H1 (cell line): ENCODE data around the gene DVL3. TPM values are rescaled to one million over a fixed set of nuclear protein-coding genes. Genes with fewer than 3 reads are reported as not detected.
"Not testable (repeated sequence)": the region's sequence is repeated elsewhere in the genome, so short reads cannot be mapped to it uniquely, and the experiment has no call there.

ENCODE experiments used
- CTCF ChIA-PET: fragments of 300-600 bp; sonication (Branson Sonifier 250); formaldehyde crosslinking; loops from one replicate; lab custom pipeline; 2021; ENCODE audit not compliant: partially characterized antibody; lab: Charles Lee
- POLR2A ChIA-PET: fragments of 300-600 bp; sonication (Branson Sonifier 250); formaldehyde crosslinking; loops from one replicate; lab custom pipeline; 2021; ENCODE audit warnings: inconsistent platforms; ENCODE audit not compliant: partially characterized antibody; lab: Charles Lee
- DNase-seq, 2 experiments: peaks; one replicate each; pipeline versions ENCODE4 v3.0.0 to v3.0.0-alpha.2; 2010 to 2022; ENCODE audit warnings: low spot score in 2 of 2, low read depth in 1 of 2, mixed read lengths in 1 of 2
- FAIRE-seq: peaks from 2 replicates; lab custom pipeline; 2011; peaks lifted over from hg19 to GRCh38; lab: Jason Lieb, UNC
- H2AFZ ChIP-seq: 2 replicates; pipeline ENCODE4 v1.8.1; 2012; ENCODE audit warnings: low read length, inconsistent platforms
- H2AK5ac ChIP-seq: 2 replicates; pipeline ENCODE4 v1.6.1; 2013; ENCODE audit warnings: low read depth, low read length
- H2BK120ac ChIP-seq: replicated peaks from 2 replicates; pipeline ENCODE3; 2013; ENCODE audit warnings: low read depth, low read length, inconsistent platforms
- H2BK12ac ChIP-seq: 2 replicates; pipeline ENCODE4 v1.6.1; 2013; ENCODE audit warnings: low read depth, low read length
- H2BK15ac ChIP-seq: 2 replicates; pipeline ENCODE4 v1.6.1; 2013; ENCODE audit warnings: low read length
- H2BK20ac ChIP-seq: 2 replicates; pipeline ENCODE4 v1.6.1; 2013; ENCODE audit warnings: low read length
- H2BK5ac ChIP-seq: 2 replicates; pipeline ENCODE4 v1.6.1; 2013; ENCODE audit warnings: low read depth, low read length
- H3K14ac ChIP-seq: 2 replicates; pipeline ENCODE4 v1.6.1; 2013; ENCODE audit warnings: inconsistent platforms; ENCODE audit not compliant: insufficient read length
- H3K18ac ChIP-seq: 2 replicates; pipeline ENCODE4 v1.6.1; 2013; ENCODE audit warnings: low read length; ENCODE audit errors: extremely low read depth
- H3K23ac ChIP-seq: 2 replicates; pipeline ENCODE4 v1.6.1; 2013; ENCODE audit warnings: inconsistent platforms; ENCODE audit not compliant: insufficient read length
- H3K23me2 ChIP-seq: 2 replicates; pipeline ENCODE4 v1.6.1; 2013; ENCODE audit warnings: low read depth, low read length
- H3K27ac ChIP-seq: 2 replicates; pipeline ENCODE4 v1.6.1; 2011; ENCODE audit warnings: low read depth, low read length, inconsistent platforms
- H3K27me3 ChIP-seq, 4 experiments: replicated peaks in 1 of 4; 1 replicate in 1 of 4; 2 replicates in 3 of 4; pipeline versions ENCODE4 v1.6.1 to v1.8.1; 2011 to 2013; ENCODE audit warnings: low read length in 3 of 4, mild to moderate bottlenecking in 3 of 4, inconsistent platforms in 2 of 4, mixed read lengths in 2 of 4, moderate library complexity in 1 of 4; ENCODE audit not compliant: control insufficient read depth in 3 of 4, insufficient read depth in 3 of 4; ENCODE audit errors: extremely low read depth in 1 of 4
- H3K36me3 ChIP-seq, 4 experiments: 2 replicates each; pipeline versions ENCODE4 v1.6.1 to v1.8.1; 2011 to 2013; ENCODE audit warnings: mild to moderate bottlenecking in 4 of 4, low read length in 3 of 4, moderate library complexity in 2 of 4, control low read depth in 1 of 4, inconsistent platforms in 1 of 4; ENCODE audit not compliant: insufficient read depth in 4 of 4, control insufficient read depth in 2 of 4
- H3K4ac ChIP-seq: replicated peaks from 2 replicates; pipeline ENCODE3; 2013; ENCODE audit warnings: low read length, low read depth, mixed read lengths, inconsistent platforms; ENCODE audit not compliant: insufficient read length
- H3K4me1 ChIP-seq, 4 experiments: replicated peaks in 1 of 4; 1 replicate in 1 of 4; 2 replicates in 3 of 4; pipeline versions ENCODE4 v1.6.1 to v1.8.1; 2011 to 2013; ENCODE audit warnings: low read length in 3 of 4, inconsistent platforms in 2 of 4, mixed read lengths in 1 of 4; ENCODE audit not compliant: insufficient read depth in 4 of 4, control insufficient read depth in 3 of 4
- H3K4me2 ChIP-seq, 2 experiments: 2 replicates each; pipeline versions ENCODE4 v1.6.1 to v1.8.1; 2011 to 2013; ENCODE audit warnings: low read depth in 2 of 2, low read length in 2 of 2, control low read depth in 1 of 2, inconsistent platforms in 1 of 2, mild to moderate bottlenecking in 1 of 2; ENCODE audit not compliant: insufficient read depth in 1 of 2
- H3K4me3 ChIP-seq, 4 experiments: fragments of 200-600, 300-600 bp in 1 of 4; sonication (generic), shearing (Covaris generic), sonication (Bioruptor Twin) in 1 of 4; 2 replicates each; pipeline versions ENCODE4 v1.5.1 to v1.8.1; 2011 to 2016; ENCODE audit warnings: low read length in 4 of 4, low read depth in 3 of 4, control low read depth in 2 of 4, inconsistent platforms in 2 of 4, mild to moderate bottlenecking in 2 of 4, mixed read lengths in 1 of 4, moderate library complexity in 1 of 4; ENCODE audit not compliant: insufficient read depth in 2 of 4; ENCODE audit errors: extremely low read depth in 1 of 4
- H3K56ac ChIP-seq: replicated peaks from 2 replicates; pipeline ENCODE3; 2013; ENCODE audit warnings: low read depth, mild to moderate bottlenecking, mixed read lengths, low read length, inconsistent platforms; ENCODE audit not compliant: insufficient read length
- H3K79me1 ChIP-seq: 2 replicates; pipeline ENCODE4 v1.6.1; 2013; ENCODE audit warnings: low read depth, low read length, control low read depth
- H3K79me2 ChIP-seq, 2 experiments: 2 replicates each; pipeline versions ENCODE4 v1.6.1 to v1.8.1; 2012 to 2013; ENCODE audit warnings: low read length in 2 of 2, mild to moderate bottlenecking in 2 of 2, inconsistent platforms in 1 of 2; ENCODE audit not compliant: insufficient read depth in 2 of 2, control insufficient read depth in 1 of 2
- H3K9ac ChIP-seq, 4 experiments: replicated peaks in 1 of 4; 1 replicate in 1 of 4; 2 replicates in 3 of 4; pipeline versions ENCODE4 v1.6.1 to v1.8.1; 2011 to 2013; ENCODE audit warnings: low read depth in 3 of 4, low read length in 3 of 4, control low read depth in 2 of 4, mild to moderate bottlenecking in 2 of 4, moderate library complexity in 2 of 4, inconsistent platforms in 1 of 4; ENCODE audit errors: extremely low read depth in 1 of 4
- H3K9me3 ChIP-seq, 2 experiments: 2 replicates each; pipeline versions ENCODE4 v1.6.1 to v1.8.1; 2012 to 2013; ENCODE audit warnings: mild to moderate bottlenecking in 2 of 2, moderate library complexity in 2 of 2, control low read depth in 1 of 2, inconsistent platforms in 1 of 2, low read depth in 1 of 2, low read length in 1 of 2, mixed read lengths in 1 of 2; ENCODE audit not compliant: insufficient read depth in 2 of 2
- H4K20me1 ChIP-seq, 2 experiments: replicated peaks in 1 of 2; 2 replicates each; pipeline versions ENCODE3 to v1.8.1; 2011 to 2013; ENCODE audit warnings: inconsistent platforms in 2 of 2, low read length in 2 of 2, mild to moderate bottlenecking in 1 of 2; ENCODE audit not compliant: insufficient read depth in 2 of 2, control insufficient read depth in 1 of 2
- H4K5ac ChIP-seq: 2 replicates; pipeline ENCODE4 v1.6.1; 2013; ENCODE audit warnings: low read length, low read depth, mixed read lengths, inconsistent platforms; ENCODE audit not compliant: insufficient read length
- H4K8ac ChIP-seq: 2 replicates; pipeline ENCODE4 v1.8.0; 2013; ENCODE audit warnings: mild to moderate bottlenecking, moderate library complexity, low read length, inconsistent platforms; ENCODE audit not compliant: insufficient read depth; ENCODE audit errors: extremely low read depth
- H4K91ac ChIP-seq: replicated peaks from 2 replicates; pipeline ENCODE3; 2013; ENCODE audit warnings: low read length, mixed read lengths, inconsistent platforms; ENCODE audit not compliant: insufficient read length
- EP300 ChIP-seq, 2 experiments: IDR thresholded peaks; 1 replicate in 1 of 2; 2 replicates in 1 of 2; pipeline ENCODE4 v1.6.1; 2011 to 2012; ENCODE audit warnings: low read depth in 2 of 2, low read length in 2 of 2, mild to moderate bottlenecking in 2 of 2, borderline replicate concordance in 1 of 2, inconsistent platforms in 1 of 2, moderate library complexity in 1 of 2
- GTF2F1 ChIP-seq: IDR thresholded peaks from 2 replicates; pipeline ENCODE4 v1.6.1; 2012; ENCODE audit warnings: low read depth, low read length, improper control_type of control experiment, borderline replicate concordance
- KDM4A ChIP-seq: IDR thresholded peaks from one replicate; pipeline ENCODE4 v1.7.1; 2012; ENCODE audit warnings: low read depth, mild to moderate bottlenecking, moderate library complexity, low read length, inconsistent platforms; ENCODE audit not compliant: severe bottlenecking
- SP4 ChIP-seq: IDR thresholded peaks from 2 replicates; pipeline ENCODE4 v1.6.1; 2012; ENCODE audit warnings: low read length, inconsistent platforms
- WGBS, 2 experiments: shearing (Covaris generic) in 1 of 2; methylation state at CpG; one replicate each; pipeline versions ENCODE4 v1.1.6 to v1.1.7; 2013 to 2015; ENCODE audit warnings: low lambda C conversion rate in 2 of 2, mixed read lengths in 2 of 2, inconsistent platforms in 1 of 2, low coverage in 1 of 2, missing lambda C conversion rate in 1 of 2; ENCODE audit not compliant: insufficient replicate concordance in 2 of 2, insufficient coverage in 1 of 2, insufficient read length in 1 of 2; ENCODE audit errors: extremely low coverage in 1 of 2, missing lambda C conversion rate in 1 of 2; 5-methylcytosine and 5-hydroxymethylcytosine counted together
- polyA plus RNA-seq, 7 experiments: library from polyadenylated mRNA; depleted of rRNA in 3 of 7; stranded (reverse) in 5 of 7; unstranded in 2 of 7; fragments of >200 nt in 5 of 7; fragments of 200-250 nt in 2 of 7; gene quantifications; 1 replicate in 5 of 7; 2 replicates in 1 of 7; 4 replicates in 1 of 7; pipeline versions ENCODE4 v1.2.1 to v1.2.3, GENCODE V29; 2011 to 2013; ENCODE audit warnings: missing spikeins in 2 of 7, mixed read lengths in 2 of 7
- total RNA-seq: library from RNA; stranded (reverse); fragmentation: NEBNext Ultra II Directional; extraction: Animal tissue kit (Norgen Biotek cat#: 25700); gene quantifications from 2 replicates; pipeline ENCODE4 v1.2.1, GENCODE V29; 2021
- TF ChIP-seq, protein P1 (sequence below): IDR thresholded peaks from 2 replicates; pipeline ENCODE4 v1.6.1; 2011; ENCODE audit warnings: low read length, improper control_type of control experiment

Gene DVL3
- total and polyA plus RNA-seq, 2 of the 8 experiments (the other 6 are each of a cell fraction or from before 2014, with no cell fraction given): 38.5 to 66.6 TPM

DNA sequence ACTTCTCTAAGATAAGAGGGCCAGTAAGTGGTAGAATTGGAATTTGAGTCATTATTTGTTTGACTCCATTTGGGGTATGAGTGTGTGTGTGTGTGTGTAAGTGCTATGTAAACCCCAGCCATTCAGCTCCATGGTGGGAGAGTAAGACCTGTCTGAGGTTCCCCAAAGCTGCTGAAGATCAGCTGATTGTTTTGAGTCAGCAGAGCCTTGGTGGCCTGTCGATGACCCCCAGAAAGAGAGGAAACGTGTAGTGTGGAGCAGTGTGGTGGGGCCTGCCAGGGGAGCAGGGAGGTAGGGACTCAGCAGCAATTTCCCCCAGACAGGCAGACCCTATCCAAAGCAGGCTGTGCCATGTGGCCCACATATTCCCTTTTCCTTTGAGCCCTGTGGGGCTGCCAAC lies 5.3 kb downstream of the DVL3 start (continued):
- TF ChIP-seq GTF2F1 (no peak), SP4 (no peak), KDM4A (no peak), EP300 (IDR thresholded peaks at IDR 0.05; ENCODE audit: borderline replicate concordance in 1 of 2, low read depth in 2 of 2, low read length in 2 of 2) (no peak)
- TF ChIP-seq, protein P1, sequence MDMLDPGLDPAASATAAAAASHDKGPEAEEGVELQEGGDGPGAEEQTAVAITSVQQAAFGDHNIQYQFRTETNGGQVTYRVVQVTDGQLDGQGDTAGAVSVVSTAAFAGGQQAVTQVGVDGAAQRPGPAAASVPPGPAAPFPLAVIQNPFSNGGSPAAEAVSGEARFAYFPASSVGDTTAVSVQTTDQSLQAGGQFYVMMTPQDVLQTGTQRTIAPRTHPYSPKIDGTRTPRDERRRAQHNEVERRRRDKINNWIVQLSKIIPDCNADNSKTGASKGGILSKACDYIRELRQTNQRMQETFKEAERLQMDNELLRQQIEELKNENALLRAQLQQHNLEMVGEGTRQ: no peak

DNA sequence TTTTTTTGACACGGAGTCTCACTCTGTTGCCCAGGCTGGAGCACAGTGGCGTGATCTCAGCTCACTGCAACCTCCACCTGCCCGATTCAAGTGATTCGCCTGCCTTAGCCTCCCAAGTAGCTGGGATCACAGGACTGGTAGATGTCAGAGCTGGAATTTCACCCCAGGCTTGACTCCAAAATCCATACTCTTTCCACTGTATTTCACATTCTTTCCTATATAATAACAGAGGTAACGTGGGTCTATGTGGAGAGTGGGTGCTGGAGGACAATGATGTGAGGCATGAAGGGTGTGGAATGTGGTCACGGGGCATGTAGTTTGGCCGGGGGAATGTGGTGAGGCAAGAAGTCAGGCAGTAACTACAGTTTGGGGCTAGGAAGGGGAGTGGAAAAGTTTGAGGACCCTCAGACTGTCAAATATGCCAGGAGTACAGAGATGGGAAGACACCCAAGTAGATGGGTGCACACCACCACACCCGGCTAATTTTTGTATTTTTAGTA lies 7.4 kb downstream of the DVL3 start:
- not testable (repeated sequence) for H3K9ac ChIP-seq, H3K23ac ChIP-seq, H2BK120ac ChIP-seq, H3K4me2 ChIP-seq, H3K56ac ChIP-seq, H2BK20ac ChIP-seq, H3K4ac ChIP-seq, H3K14ac ChIP-seq, H2BK15ac ChIP-seq, H3K23me2 ChIP-seq, DNase-seq, H3K27ac ChIP-seq, H3K27me3 ChIP-seq, H3K4me1 ChIP-seq, H4K91ac ChIP-seq, FAIRE-seq, H2BK5ac ChIP-seq, H4K5ac ChIP-seq, H3K9me3 ChIP-seq, H3K18ac ChIP-seq, H2BK12ac ChIP-seq, H2AFZ ChIP-seq, H4K20me1 ChIP-seq, H3K4me3 ChIP-seq, H4K8ac ChIP-seq, H2AK5ac ChIP-seq
- Histone ChIP-seq H3K79me1 (peaks cover 12% of the 10 kb centered on the region), H3K79me2 (peaks cover 12 to 31% of the 10 kb centered on the region in 2 experiments), H3K36me3 (peaks cover 7 to 33% (median 22%) of the 10 kb centered on the region in 4 experiments)
- ChIA-PET POLR2A (interaction anchor here (0.6 to 2.1 kb wide), 2 partner anchors 10 to 278 kb away, joined by 3 to 7 read pairs; partner anchors contain the start of gene PARL), CTCF (interaction anchor here (1.6 kb wide), 1 partner anchor 64 kb away, joined by 3 read pairs; no protein-coding TSS in a partner anchor)
- WGBS, 2 experiments: 80% methylated on average over 5 of the region's 8 CpGs; no CpG with 5 or more reads in 1 of the 2 experiments
